ENCODE measurements around the gene GPALPP1.
"Not testable (repeated sequence)": the region's sequence is repeated elsewhere in the genome, so short reads cannot be mapped to it uniquely, and the experiment has no call there.

Gene GPALPP1

DNA sequence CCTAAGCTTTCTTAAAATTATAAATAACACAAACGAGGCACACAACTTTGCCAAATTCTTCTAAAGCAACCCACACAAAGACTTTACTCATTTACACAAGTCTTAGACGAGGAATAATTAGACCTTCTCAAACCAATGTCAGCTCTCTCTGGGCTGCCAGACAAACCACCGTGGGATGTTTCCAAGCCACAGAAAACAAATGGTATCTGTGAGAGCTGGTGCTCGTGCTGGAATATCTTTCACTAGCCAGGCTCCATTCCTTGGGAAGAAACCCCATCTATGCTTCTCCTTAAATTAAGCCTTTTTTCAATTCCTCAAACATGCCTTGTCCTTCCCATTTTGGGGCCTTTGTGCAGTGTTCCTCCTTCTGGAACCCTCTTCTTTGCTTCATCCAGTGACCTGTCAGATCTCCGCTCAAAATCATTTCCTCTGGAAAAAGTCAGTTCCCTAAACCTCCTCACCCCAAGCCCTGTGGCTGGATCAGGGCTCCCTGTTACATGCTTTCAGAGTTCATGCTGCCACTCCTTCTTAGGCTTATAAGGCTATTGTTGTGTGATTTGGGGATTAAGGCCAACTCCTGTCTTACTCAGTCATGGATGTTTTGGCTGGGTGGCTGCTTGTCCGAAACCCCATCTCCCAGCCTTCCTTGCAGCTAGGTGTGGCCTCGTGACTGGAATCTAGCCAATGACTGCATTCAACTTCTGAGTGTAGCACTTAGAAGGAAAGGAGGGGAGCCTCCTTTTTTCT lies 66.7 kb downstream of the GPALPP1 start:
- H3K4me3 ChIP-seq (ENCODE audit: insufficient read depth, low read depth, low read length, poor library complexity, severe bottlenecking) = no peak overlapping the region
- H3K27ac ChIP-seq (ENCODE audit: insufficient read depth, low read length, poor library complexity, severe bottlenecking) = no peak overlapping the region
- H3K9me3 ChIP-seq (ENCODE audit: control insufficient read depth, low read length) = no peaks in the 10 kb centered on the region

GRCh38 chr13:45060062-45060461 lies 70.7 kb downstream of the GPALPP1 start:
- H3K27ac ChIP-seq (ENCODE audit: insufficient read depth, low read length, poor library complexity, severe bottlenecking) = no peak overlapping the region
- H3K27me3 ChIP-seq (replicated peaks; ENCODE audit: control insufficient read depth, insufficient read depth, low read length, poor library complexity, severe bottlenecking) = no peaks in the 10 kb centered on the region
- H3K4me1 ChIP-seq (ENCODE audit: control insufficient read depth, insufficient read depth, low read length, poor library complexity, severe bottlenecking) = no peaks in the 10 kb centered on the region
- no peak for DNase-seq
- no peaks in the 10 kb centered on the region for H3K36me3 ChIP-seq (ENCODE audit: control insufficient read depth, insufficient read depth, low read length)
- H3K9me3 ChIP-seq (ENCODE audit: control insufficient read depth, low read length) = no peaks in the 10 kb centered on the region
- no peak overlapping the region for H3K4me3 ChIP-seq (ENCODE audit: insufficient read depth, low read depth, low read length, poor library complexity, severe bottlenecking)

More for the DNA sequence above, 66.7 kb downstream of the GPALPP1 start:
- no peaks in the 10 kb centered on the region for H3K4me1 ChIP-seq (ENCODE audit: control insufficient read depth, insufficient read depth, low read length, poor library complexity, severe bottlenecking)
- DNase-seq = no peak
- no peaks in the 10 kb centered on the region for H3K27me3 ChIP-seq (replicated peaks; ENCODE audit: control insufficient read depth, insufficient read depth, low read length, poor library complexity, severe bottlenecking)
- no peaks in the 10 kb centered on the region for H3K36me3 ChIP-seq (ENCODE audit: control insufficient read depth, insufficient read depth, low read length)

- Histone ChIP-seq H3K27me3 (replicated peaks; ENCODE audit: control insufficient read depth, insufficient read depth, low read length, poor library complexity, severe bottlenecking) (no peaks in the 10 kb centered on the region), H3K4me1 (ENCODE audit: control insufficient read depth, insufficient read depth, low read length, poor library complexity, severe bottlenecking) (no peaks in the 10 kb centered on the region), H3K4me3 (ENCODE audit: insufficient read depth, low read depth, low read length, poor library complexity, severe bottlenecking) (no peak overlapping the region), H3K27ac (ENCODE audit: insufficient read depth, low read length, poor library complexity, severe bottlenecking) (no peak overlapping the region), H3K9me3 (ENCODE audit: control insufficient read depth, low read length) (no peaks in the 10 kb centered on the region), H3K36me3 (ENCODE audit: control insufficient read depth, insufficient read depth, low read length) (no peaks in the 10 kb centered on the region)
- DNase-seq = no peak
These were observed 74.0 kb downstream of the GPALPP1 start for GRCh38 chr13:45063261-45063860.

- not testable (repeated sequence) for DNase-seq; H3K4me1 ChIP-seq (ENCODE audit: control insufficient read depth, insufficient read depth, low read length, poor library complexity, severe bottlenecking); H3K9me3 ChIP-seq (ENCODE audit: control insufficient read depth, low read length); H3K27me3 ChIP-seq (replicated peaks; ENCODE audit: control insufficient read depth, insufficient read depth, low read length, poor library complexity, severe bottlenecking); H3K4me3 ChIP-seq (ENCODE audit: insufficient read depth, low read depth, low read length, poor library complexity, severe bottlenecking); H3K27ac ChIP-seq (ENCODE audit: insufficient read depth, low read length, poor library complexity, severe bottlenecking); H3K36me3 ChIP-seq (ENCODE audit: control insufficient read depth, insufficient read depth, low read length)
These were observed 74.6 kb downstream of the GPALPP1 start for GRCh38 chr13:45063889-45064288.

- no peak overlapping the region for H3K27ac ChIP-seq (ENCODE audit: insufficient read depth, low read length, poor library complexity, severe bottlenecking)
- H3K36me3 ChIP-seq (ENCODE audit: control insufficient read depth, insufficient read depth, low read length) = no peaks in the 10 kb centered on the region
- no peaks in the 10 kb centered on the region for H3K4me1 ChIP-seq (ENCODE audit: control insufficient read depth, insufficient read depth, low read length, poor library complexity, severe bottlenecking)
- no peaks in the 10 kb centered on the region for H3K27me3 ChIP-seq (replicated peaks; ENCODE audit: control insufficient read depth, insufficient read depth, low read length, poor library complexity, severe bottlenecking)
- no peaks in the 10 kb centered on the region for H3K9me3 ChIP-seq (ENCODE audit: control insufficient read depth, low read length)
- H3K4me3 ChIP-seq (ENCODE audit: insufficient read depth, low read depth, low read length, poor library complexity, severe bottlenecking) = no peak overlapping the region
- DNase-seq = no peak
These were observed 75.6 kb downstream of the GPALPP1 start for GRCh38 chr13:45064889-45065288.

GRCh38 chr13:45068036-45069001 lies 79.0 kb downstream of the GPALPP1 start:
- Histone ChIP-seq H3K27me3 (replicated peaks; ENCODE audit: control insufficient read depth, insufficient read depth, low read length, poor library complexity, severe bottlenecking) (no peaks in the 10 kb centered on the region), H3K27ac (ENCODE audit: insufficient read depth, low read length, poor library complexity, severe bottlenecking) (no peak overlapping the region), H3K36me3 (ENCODE audit: control insufficient read depth, insufficient read depth, low read length) (no peaks in the 10 kb centered on the region), H3K4me3 (ENCODE audit: insufficient read depth, low read depth, low read length, poor library complexity, severe bottlenecking) (no peak overlapping the region), H3K4me1 (ENCODE audit: control insufficient read depth, insufficient read depth, low read length, poor library complexity, severe bottlenecking) (no peaks in the 10 kb centered on the region), H3K9me3 (ENCODE audit: control insufficient read depth, low read length) (no peaks in the 10 kb centered on the region)
- DNase-seq = no peak

GRCh38 chr13:45073809-45074208 lies 84.5 kb downstream of the GPALPP1 start:
- Histone ChIP-seq H3K9me3 (ENCODE audit: control insufficient read depth, low read length) (no peaks in the 10 kb centered on the region), H3K36me3 (ENCODE audit: control insufficient read depth, insufficient read depth, low read length) (no peaks in the 10 kb centered on the region), H3K27me3 (replicated peaks; ENCODE audit: control insufficient read depth, insufficient read depth, low read length, poor library complexity, severe bottlenecking) (no peaks in the 10 kb centered on the region), H3K4me3 (ENCODE audit: insufficient read depth, low read depth, low read length, poor library complexity, severe bottlenecking) (no peak overlapping the region), H3K4me1 (ENCODE audit: control insufficient read depth, insufficient read depth, low read length, poor library complexity, severe bottlenecking) (no peaks in the 10 kb centered on the region), H3K27ac (ENCODE audit: insufficient read depth, low read length, poor library complexity, severe bottlenecking) (no peak overlapping the region)
- no peak for DNase-seq

- H3K27ac ChIP-seq (ENCODE audit: insufficient read depth, low read length, poor library complexity, severe bottlenecking) = no peak overlapping the region
- H3K9me3 ChIP-seq (ENCODE audit: control insufficient read depth, low read length) = no peaks in the 10 kb centered on the region
- no peaks in the 10 kb centered on the region for H3K36me3 ChIP-seq (ENCODE audit: control insufficient read depth, insufficient read depth, low read length)
- H3K27me3 ChIP-seq (replicated peaks; ENCODE audit: control insufficient read depth, insufficient read depth, low read length, poor library complexity, severe bottlenecking) = no peaks in the 10 kb centered on the region
- no peak overlapping the region for H3K4me3 ChIP-seq (ENCODE audit: insufficient read depth, low read depth, low read length, poor library complexity, severe bottlenecking)
- H3K4me1 ChIP-seq (ENCODE audit: control insufficient read depth, insufficient read depth, low read length, poor library complexity, severe bottlenecking) = no peaks in the 10 kb centered on the region
- DNase-seq = no peak
These were observed 85.4 kb downstream of the GPALPP1 start for GRCh38 chr13:45074721-45075120.

DNA sequence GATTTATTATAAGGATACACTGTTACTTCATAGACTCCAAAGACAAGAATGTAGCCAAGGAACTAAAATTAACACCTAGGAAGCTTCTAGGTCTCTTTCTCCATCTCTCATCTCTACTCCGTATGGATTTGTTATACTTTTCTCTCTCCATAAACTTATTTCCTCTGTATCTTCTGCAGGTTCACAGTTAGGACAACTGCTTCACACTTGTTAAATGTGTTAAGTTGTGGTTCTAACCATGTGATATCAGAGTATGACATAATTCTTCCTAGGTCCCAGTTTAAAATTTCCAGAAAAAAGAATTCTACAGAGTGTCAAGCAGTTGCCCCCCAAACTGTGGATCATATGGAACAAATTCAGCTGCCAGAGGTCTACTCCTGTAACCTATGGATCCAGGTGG lies 88.7 kb downstream of the GPALPP1 start:
- Histone ChIP-seq H3K27ac (ENCODE audit: insufficient read depth, low read length, poor library complexity, severe bottlenecking) (no peak overlapping the region), H3K4me1 (ENCODE audit: control insufficient read depth, insufficient read depth, low read length, poor library complexity, severe bottlenecking) (no peaks in the 10 kb centered on the region), H3K27me3 (replicated peaks; ENCODE audit: control insufficient read depth, insufficient read depth, low read length, poor library complexity, severe bottlenecking) (no peaks in the 10 kb centered on the region), H3K4me3 (ENCODE audit: insufficient read depth, low read depth, low read length, poor library complexity, severe bottlenecking) (no peak overlapping the region), H3K36me3 (ENCODE audit: control insufficient read depth, insufficient read depth, low read length) (no peaks in the 10 kb centered on the region), H3K9me3 (ENCODE audit: control insufficient read depth, low read length) (no peaks in the 10 kb centered on the region)
- DNase-seq = no peak

All from effector memory CD4-positive, alpha-beta T cell (primary cell).